GM19328 (cell line): Measurements from ENCODE around the gene CENATAC.
"Not testable (repeated sequence)": the region's sequence is repeated elsewhere in the genome, so short reads cannot be mapped to it uniquely, and the experiment has no call there.

ENCODE experiments used
- ATAC-seq: cut with Tn5 transposase; IDR thresholded peaks from one replicate; pipeline ENCODE4 v1.9.1; 2021; ENCODE audit warnings: mild to moderate bottlenecking, moderate library complexity; ENCODE audit not compliant: unreplicated experiment

Gene CENATAC

DNA sequence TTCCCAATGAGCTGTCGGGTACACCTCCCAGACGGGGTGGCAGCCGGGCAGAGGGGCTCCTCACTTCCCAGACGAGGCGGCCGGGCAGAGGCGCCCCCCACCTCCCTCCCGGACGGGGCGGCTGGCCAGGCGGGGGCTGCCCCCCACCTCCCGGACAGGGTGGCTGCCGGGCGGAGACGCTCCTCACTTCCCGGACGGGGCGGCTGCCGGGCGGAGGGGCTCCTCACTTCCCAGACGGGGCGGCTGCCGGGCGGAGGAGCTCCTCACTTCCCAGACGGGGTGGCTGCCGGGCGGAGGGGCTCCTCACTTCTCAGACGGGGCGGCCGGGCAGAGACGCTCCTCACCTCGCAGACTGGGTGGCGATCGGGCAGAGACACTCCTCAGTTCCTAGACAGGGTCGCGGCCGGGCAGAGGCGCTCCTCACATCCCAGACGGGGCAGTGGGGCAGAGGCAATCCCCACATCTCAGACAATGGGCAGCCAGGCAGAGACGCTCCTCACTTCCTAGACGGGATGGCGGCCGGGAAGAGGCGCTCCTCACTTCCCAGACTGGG, 6.4 kb upstream of the CENATAC start:
- ATAC-seq = not testable (repeated sequence)

DNA sequence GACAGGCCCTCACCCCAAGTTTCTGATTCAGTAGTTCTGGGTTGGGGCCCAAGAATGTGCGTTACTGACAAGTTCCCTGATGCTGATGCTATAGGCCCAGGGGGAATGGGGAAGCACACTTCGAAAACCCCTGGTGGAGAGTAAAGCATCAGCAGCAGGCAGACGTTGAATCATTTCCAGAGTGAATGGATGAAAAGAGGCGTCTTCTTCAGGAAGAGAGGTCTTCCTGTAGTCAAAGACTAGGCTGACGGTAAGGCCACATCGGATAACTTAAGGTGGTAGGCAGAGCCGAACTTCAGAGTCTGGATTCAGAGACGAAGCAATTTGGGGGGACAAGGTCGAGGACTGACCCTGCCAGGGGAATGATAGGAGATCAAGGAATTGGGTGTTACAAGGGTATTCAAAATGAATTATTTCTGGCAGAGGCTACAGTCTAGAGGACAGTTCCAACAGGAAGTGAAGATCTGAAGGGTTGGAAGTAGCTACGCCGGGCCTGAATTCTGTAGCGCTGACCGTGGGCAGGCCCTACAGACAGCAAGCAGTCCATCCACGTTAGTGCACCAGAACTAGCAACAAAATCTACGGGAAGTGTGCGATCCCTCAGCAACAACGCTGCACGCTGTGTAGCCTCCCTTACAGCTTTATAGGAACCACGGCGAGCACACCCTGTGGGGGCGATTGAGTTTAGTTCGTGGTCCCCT, 862 bp upstream of the CENATAC start:
- ATAC-seq = no peak

DNA sequence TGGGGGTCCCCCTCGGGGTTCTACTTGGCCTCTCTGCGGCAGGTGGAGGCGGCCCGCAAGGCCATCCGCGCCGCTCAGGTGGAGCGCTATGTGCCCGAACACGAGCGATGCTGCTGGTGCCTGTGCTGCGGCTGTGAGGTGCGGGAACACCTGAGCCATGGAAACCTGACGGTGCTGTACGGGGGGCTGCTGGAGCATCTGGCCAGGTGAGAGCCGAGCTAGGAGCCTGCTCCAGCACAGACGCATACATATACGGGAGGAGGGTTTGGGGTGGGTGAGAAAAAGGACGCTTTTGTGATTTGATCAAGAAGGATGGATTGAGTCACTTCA, 415 bp downstream of the CENATAC start:
- ATAC-seq = peak; percentile 8

DNA sequence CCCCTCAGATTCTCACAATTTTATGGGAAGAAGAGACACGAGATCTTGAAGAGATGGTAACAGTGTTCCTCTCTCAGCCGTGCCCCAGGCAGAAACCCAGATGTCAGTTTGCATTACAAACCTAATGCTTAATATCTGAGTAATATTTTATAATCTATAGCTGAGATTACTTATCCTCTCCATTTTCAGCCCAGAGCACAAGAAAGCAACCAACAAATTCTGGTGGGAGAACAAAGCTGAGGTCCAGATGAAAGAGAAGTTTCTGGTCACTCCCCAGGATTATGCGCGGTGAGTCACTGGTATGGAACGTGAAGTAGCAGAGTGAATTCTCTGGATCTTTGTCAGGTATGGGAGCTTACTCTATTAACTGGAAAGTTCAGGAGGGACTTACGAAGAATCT, 884 bp downstream of the CENATAC start:
- no peak for ATAC-seq

DNA sequence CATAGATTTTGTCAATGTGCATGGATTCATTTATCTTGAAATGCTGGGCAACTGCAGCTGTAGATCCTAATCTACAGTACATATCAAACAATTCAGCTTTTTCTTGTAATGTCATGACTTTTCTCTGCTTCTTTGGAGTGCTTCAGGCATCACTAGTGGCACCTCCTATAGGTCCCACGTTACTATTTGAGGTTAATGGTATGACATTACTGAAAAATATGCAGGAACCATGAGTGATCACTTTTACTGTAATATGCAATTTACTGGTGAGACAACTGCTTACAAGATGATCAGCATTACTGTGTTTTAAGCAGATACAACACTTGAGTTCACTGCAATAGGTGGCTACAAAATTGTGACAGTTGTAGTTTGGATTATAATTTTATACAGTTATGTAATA, 3.0 kb downstream of the CENATAC start:
- ATAC-seq = no peak

GRCh38 chr11:119006656-119007055, 8.7 kb downstream of the CENATAC start:
- ATAC-seq = no peak

GRCh38 chr11:119011476-119012053, 13.6 kb downstream of the CENATAC start:
- ATAC-seq = no peak

DNA sequence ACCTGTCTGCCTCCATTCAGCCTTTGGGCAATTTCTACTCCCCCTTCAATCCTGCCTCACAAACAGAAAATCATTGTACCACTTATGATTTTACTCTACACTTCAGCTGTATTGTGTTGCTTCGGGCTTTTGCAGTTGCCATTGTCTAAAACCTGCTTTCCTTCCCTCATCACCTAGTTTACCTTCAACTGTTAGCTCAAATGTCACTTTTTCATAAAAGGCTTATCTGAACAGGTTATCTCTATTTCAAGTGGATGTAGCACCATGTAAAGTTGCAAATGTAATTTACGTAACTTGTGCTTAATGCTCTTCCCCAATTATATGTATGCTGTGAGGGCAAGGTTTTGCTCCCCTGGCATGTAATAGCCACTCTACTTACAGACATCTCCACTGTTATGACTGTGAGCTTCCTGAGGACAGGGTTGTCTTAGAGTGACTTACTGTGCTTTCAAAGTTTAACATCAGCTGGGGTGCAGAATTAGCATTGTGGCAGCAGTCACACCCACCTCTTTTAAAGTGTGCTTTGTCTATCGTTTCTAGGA, 14.8 kb downstream of the CENATAC start:
- ATAC-seq = no peak

- ATAC-seq = no peak
Observed at GRCh38 chr11:119014209-119014924, 16.4 kb downstream of the CENATAC start.

GRCh38 chr11:119015054-119015611, 17.2 kb downstream of the CENATAC start:
- ATAC-seq = no peak

GRCh38 chr11:119016216-119017009, 18.5 kb downstream of the CENATAC start:
- ATAC-seq = no peak

DNA sequence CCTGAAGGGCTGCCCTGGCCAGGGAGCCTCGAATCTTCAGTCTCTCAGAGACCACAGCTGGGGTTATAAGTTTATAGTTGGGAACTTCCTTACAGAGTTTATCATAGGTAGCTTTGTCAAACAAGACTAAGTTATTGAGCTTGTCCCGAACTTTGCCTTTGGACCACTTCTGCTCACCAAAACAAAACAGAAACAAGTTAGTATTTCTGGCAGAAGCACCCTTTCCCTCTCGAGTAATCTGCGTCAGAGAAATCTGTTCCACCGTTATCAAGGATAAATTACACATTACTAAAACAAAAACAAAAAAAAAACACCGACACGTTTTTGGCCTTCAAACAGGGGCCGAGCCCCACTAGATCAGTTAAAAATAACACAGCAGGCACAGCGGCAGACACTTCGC, 19.4 kb downstream of the CENATAC start:
- not testable (repeated sequence) for ATAC-seq

DNA sequence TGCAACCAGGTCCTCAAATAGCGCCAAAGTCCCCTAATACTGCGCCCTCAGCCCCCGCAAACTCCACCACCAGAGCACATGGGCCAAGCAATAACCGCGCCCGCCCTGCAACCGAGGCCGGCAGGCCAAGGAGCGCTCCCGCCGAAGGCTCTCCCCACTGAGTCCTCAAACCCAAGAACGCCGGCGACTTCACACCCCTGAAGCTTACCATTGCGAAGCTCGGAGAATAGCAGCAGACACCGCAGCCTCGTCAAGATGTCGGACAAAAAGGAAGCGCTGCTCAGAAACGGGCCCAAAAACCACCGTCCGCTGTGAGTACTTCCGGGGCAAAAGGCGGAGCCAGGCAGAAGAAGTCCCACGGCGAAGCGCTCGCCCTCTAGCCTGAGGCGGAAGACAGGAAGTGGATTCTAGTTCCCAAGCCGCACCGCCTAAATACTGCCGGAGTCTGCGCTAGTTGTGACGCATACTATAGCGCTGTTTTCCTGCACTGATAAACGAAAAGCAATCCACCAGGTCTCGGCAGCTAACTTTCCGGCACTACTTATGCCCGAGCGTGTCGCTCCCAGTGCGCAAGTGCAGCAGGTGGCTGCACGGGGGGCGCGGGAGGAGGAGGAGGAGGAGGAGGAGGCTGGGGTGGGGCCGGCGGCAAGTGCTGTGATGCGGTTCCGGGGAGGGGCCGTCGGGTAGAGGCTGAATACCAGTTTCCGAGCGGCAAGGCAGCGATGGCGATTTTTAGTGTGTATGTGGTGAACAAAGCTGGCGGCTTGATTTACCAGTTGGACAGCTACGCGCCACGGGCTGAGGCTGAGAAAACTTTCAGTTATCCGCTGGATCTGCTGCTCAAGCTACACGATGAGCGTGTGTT, 20.4 kb downstream of the CENATAC start, which contains the start of the genes RPS25 and TRAPPC4:
RPS25 (minus strand) TSS at position 270 of the 865 bp plus-strand sequence; CDS start at position 211, 59 bp downstream.
TRAPPC4 (plus strand) TSS at position 693 of the 865 bp plus-strand sequence; CDS start at position 723, 30 bp downstream.
- ATAC-seq = peak; percentile 76

GRCh38 chr11:119019996-119020395, 22.1 kb downstream of the CENATAC start:
- ATAC-seq = no peak

DNA sequence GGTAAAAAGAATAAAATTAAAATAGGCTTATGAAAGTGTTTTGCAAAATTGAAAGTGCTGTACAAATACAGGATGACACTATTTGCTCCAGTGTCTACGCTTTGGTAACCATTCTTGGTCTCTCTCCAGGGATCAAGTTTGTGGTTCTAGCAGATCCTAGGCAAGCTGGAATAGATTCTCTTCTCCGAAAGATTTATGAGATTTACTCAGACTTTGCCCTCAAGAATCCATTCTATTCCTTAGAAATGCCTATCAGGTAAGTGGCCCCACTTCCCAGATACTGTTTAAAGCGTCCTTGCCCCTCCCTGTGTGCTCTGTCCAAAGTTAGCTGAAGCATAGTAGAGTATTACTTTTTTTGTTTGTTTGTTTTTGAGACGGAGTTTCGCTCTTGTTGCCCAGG, 23.7 kb downstream of the CENATAC start:
- no peak for ATAC-seq

DNA sequence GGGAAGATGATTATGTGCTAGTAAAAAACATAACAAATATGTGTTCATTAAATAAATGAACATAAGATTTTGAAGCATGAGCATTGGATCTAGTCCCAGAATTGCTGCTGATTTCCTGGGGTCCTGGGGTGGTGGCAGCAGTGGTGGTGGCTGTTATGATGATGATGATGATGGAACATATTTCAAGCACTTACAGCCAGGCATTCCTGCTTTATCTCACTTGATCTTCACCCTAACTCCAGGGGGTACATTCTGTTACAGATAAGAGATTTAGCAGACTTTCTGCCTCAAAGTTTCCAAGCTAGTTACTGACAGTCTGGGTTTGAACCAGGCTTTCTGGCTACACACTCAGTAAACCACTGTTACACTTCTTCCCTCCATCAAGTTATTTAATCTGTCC, 25.8 kb downstream of the CENATAC start:
- no peak for ATAC-seq

GRCh38 chr11:119024430-119025098, 26.6 kb downstream of the CENATAC start:
- ATAC-seq = no peak

DNA sequence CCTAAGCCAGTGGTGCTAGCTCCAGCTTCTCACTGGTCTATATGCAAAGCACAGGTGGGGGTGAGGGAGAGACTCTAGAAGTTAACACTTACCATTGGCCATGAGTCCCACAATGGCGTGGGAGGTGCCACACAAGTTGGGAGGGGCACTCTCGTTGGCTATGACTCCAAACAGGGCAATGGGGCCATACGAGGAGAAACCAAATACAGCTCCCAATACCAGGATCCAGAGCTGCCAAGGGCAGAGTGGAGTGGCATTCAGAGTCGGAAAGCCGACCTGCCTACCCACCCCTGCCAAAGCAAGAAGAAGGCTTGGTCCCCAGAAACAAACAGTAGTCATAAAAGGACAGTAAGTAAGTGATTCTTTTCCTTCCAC, 27.1 kb downstream of the CENATAC start:
- ATAC-seq = no peak

GRCh38 chr11:119025541-119025940, 27.6 kb downstream of the CENATAC start:
- no peak for ATAC-seq
